ENCODE results near the gene KLHL6.
"Not testable (repeated sequence)": the region's sequence is repeated elsewhere in the genome, so short reads cannot be mapped to it uniquely, and the experiment has no call there.

Gene KLHL6

DNA sequence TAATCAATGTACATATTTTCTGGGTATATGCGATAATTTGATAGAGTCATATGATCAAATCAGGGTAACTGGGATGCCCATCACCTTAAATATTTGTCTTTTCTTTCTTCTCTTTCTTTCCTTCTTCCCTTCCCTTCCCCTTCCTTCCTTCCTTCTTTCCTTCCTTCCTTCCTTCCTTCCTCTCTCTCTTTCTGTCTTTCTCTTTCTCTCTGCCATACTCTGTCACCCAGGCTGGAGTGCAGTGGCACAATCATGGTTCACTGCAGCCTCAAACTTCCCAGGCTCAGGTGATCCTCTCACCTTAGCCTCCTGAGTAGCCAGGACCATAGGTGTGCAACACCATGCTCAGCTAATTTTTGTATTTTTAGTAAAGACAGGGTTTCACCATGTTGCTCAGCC, 79.7 kb downstream of the KLHL6 start:
- H3K4me3 ChIP-seq (ENCODE audit: low read length); H3K27me3 ChIP-seq (ENCODE audit: control insufficient read depth, insufficient read depth, low read length); H3K9me3 ChIP-seq (ENCODE audit: control insufficient read depth, low read depth, low read length); H3K36me3 ChIP-seq (ENCODE audit: control insufficient read depth, low read depth, low read length); H3K4me1 ChIP-seq (ENCODE audit: control insufficient read depth, low read depth, low read length); H3K27ac ChIP-seq (ENCODE audit: low read length); H3K9ac ChIP-seq (ENCODE audit: low read length): not testable (repeated sequence)

DNA sequence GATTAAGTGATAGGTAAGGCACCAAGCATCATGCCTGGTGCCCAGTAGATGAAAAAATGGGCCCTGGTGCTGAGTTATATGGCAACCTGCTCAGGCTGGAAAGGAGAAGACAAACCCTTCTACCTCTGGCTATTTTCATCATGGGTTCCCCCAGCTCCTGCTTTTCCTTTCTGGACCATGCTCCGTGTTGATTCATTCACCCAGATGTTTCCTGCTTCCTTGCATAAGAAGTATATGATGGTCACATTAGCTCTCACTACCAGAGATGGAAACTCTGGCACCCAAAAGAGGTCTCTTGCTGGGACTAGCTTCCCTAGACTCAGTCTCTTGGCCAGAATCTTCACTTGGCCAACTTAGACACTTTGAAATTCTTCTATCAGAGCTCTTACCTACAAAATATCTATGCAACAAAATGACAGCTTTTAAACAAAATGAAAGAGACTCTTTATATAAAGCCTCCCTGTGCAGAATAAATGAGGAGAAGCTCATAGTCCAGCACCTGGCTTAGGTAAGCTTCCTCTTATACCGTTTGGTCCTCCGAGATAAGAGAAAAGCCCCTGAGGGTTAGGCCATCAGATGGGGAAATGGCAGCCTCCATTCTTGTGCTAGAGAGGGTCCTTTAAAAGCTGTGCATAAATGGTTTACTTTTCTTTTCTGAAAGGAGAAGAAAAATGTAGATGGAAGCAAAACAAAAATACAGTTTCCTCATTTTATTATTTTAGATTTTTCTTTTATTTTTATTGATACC, 80.3 kb downstream of the KLHL6 start:
- Histone ChIP-seq H3K9me3 (ENCODE audit: control insufficient read depth, low read depth, low read length) (no peaks in the 10 kb centered on the region), H3K36me3 (ENCODE audit: control insufficient read depth, low read depth, low read length) (no peaks in the 10 kb centered on the region), H3K27ac (ENCODE audit: low read length) (no peak overlapping the region), H3K4me1 (ENCODE audit: control insufficient read depth, low read depth, low read length) (no peaks in the 10 kb centered on the region), H3K27me3 (ENCODE audit: control insufficient read depth, insufficient read depth, low read length) (no peaks in the 10 kb centered on the region), H3K4me3 (ENCODE audit: low read length) (no peak overlapping the region), H3K9ac (ENCODE audit: low read length) (no peak overlapping the region)

DNA sequence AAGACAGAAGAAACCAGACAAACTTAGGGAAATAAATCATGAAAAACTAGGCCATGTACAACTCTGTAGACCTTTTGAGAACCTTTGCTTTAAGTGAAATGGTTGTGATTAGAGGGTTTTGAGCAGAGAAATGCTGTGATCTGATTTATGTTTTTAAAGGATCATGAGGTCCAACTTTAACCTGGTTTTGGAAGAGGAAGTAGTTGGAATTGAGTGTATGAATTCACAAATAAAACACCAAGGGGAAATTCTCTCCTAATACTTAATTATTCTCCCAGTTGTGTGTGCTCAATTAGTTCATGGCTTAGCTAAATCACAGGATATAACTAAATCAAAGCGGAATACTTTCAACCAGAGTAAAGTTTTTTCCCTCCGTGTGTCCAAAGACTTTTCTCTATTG, 81.5 kb downstream of the KLHL6 start:
- Histone ChIP-seq H3K27ac (ENCODE audit: low read length) (no peak overlapping the region), H3K4me3 (ENCODE audit: low read length) (no peak overlapping the region)

DNA sequence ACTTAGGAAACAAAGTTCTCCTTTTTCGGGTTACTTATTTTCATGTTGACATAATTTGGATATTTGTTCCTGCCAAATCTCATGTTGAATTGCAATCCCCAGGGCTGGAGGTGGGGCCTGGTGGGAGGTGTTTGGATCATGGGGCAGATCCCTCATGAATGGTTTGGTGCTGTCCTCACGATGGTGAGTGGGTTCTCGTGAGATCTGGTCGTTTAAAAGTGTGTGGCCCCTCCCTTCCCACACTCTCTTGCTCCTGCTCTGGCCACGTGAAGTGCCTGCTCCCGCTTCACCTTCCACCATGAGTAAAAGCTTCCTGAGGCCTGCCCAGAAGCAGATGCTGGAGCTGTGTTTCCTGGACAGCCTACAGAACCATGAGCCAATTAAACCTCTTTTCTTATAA, 83.4 kb downstream of the KLHL6 start:
- no peaks in the 10 kb centered on the region for H3K36me3 ChIP-seq (ENCODE audit: control insufficient read depth, low read depth, low read length)
- H3K9ac ChIP-seq (ENCODE audit: low read length): no peak overlapping the region
- no peaks in the 10 kb centered on the region for H3K27me3 ChIP-seq (ENCODE audit: control insufficient read depth, insufficient read depth, low read length)
- no peaks in the 10 kb centered on the region for H3K9me3 ChIP-seq (ENCODE audit: control insufficient read depth, low read depth, low read length)
- no peak overlapping the region for H3K27ac ChIP-seq (ENCODE audit: low read length)
- H3K4me3 ChIP-seq (ENCODE audit: low read length): no peak overlapping the region
- no peaks in the 10 kb centered on the region for H3K4me1 ChIP-seq (ENCODE audit: control insufficient read depth, low read depth, low read length)

More for the DNA sequence above, 81.5 kb downstream of the KLHL6 start:
- no peaks in the 10 kb centered on the region for H3K27me3 ChIP-seq (ENCODE audit: control insufficient read depth, insufficient read depth, low read length)
- no peaks in the 10 kb centered on the region for H3K4me1 ChIP-seq (ENCODE audit: control insufficient read depth, low read depth, low read length)
- H3K9me3 ChIP-seq (ENCODE audit: control insufficient read depth, low read depth, low read length): no peaks in the 10 kb centered on the region
- no peaks in the 10 kb centered on the region for H3K36me3 ChIP-seq (ENCODE audit: control insufficient read depth, low read depth, low read length)
- no peak overlapping the region for H3K9ac ChIP-seq (ENCODE audit: low read length)

DNA sequence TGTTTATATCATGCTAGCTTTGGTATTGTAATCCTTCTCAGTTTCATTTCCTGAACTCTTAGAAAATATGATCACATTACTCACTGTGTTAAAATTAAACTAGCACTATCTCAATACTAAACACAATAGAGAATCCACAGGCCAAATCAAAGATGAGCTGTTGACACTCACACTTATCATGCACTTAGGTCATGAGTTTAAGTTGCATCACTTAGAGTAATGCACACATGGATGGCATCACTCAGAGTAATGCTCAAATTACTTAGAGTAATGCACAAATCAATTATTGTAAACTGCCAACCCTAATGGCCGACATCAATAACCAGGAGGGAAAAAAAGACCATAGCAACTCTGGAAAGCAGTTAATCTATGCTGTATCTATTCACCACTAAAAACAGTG, 87.1 kb downstream of the KLHL6 start:
- Histone ChIP-seq H3K9ac (ENCODE audit: low read length) (no peak overlapping the region), H3K4me1 (ENCODE audit: control insufficient read depth, low read depth, low read length) (no peaks in the 10 kb centered on the region), H3K27me3 (ENCODE audit: control insufficient read depth, insufficient read depth, low read length) (no peaks in the 10 kb centered on the region), H3K36me3 (ENCODE audit: control insufficient read depth, low read depth, low read length) (no peaks in the 10 kb centered on the region), H3K27ac (ENCODE audit: low read length) (no peak overlapping the region), H3K4me3 (ENCODE audit: low read length) (no peak overlapping the region), H3K9me3 (ENCODE audit: control insufficient read depth, low read depth, low read length) (no peaks in the 10 kb centered on the region)

DNA sequence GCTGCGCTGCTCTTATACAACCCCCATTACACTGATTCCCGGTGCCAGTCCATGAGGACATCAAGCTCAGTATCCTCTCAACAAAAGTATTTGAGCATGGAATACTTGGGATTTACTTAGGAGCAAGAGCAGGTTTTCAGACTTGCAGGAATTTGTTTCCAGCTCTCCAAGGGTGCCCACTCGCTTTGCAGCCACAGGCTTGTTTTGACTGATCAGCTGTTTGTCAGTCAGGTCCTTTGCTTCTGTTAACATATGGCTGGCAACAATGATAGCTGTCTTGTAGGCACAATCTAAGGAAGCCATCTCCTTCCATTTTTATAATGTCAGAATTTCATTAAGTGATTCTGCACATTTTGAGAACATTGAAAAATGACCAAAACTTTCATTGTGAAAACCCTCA, 88.9 kb downstream of the KLHL6 start:
- no peaks in the 10 kb centered on the region for H3K36me3 ChIP-seq (ENCODE audit: control insufficient read depth, low read depth, low read length)
- no peaks in the 10 kb centered on the region for H3K27me3 ChIP-seq (ENCODE audit: control insufficient read depth, insufficient read depth, low read length)
- H3K4me3 ChIP-seq (ENCODE audit: low read length): no peak overlapping the region
- H3K27ac ChIP-seq (ENCODE audit: low read length): no peak overlapping the region
- no peak overlapping the region for H3K9ac ChIP-seq (ENCODE audit: low read length)
- H3K9me3 ChIP-seq (ENCODE audit: control insufficient read depth, low read depth, low read length): no peaks in the 10 kb centered on the region
- no peaks in the 10 kb centered on the region for H3K4me1 ChIP-seq (ENCODE audit: control insufficient read depth, low read depth, low read length)

DNA sequence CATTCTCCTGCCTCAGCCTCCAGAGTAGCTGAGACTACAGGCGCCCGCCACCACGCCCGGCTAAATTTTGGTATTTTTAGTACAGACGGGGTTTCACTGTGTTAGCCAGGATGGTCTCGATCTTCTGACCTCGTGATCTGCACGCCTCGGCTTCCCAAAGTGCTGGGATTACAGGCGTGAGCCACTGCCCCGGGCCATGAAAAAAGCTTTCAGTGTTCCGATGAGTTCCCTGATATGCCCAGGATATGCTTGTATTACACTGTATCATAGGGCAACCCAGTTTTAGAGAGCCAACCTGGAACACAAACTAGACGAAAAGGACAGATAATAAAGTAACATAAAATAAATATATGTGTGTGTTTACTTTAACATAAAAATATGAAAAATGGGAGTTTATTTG, 89.8 kb downstream of the KLHL6 start:
- not testable (repeated sequence) for H3K4me1 ChIP-seq (ENCODE audit: control insufficient read depth, low read depth, low read length); H3K27ac ChIP-seq (ENCODE audit: low read length); H3K27me3 ChIP-seq (ENCODE audit: control insufficient read depth, insufficient read depth, low read length); H3K9ac ChIP-seq (ENCODE audit: low read length); H3K4me3 ChIP-seq (ENCODE audit: low read length); H3K9me3 ChIP-seq (ENCODE audit: control insufficient read depth, low read depth, low read length); H3K36me3 ChIP-seq (ENCODE audit: control insufficient read depth, low read depth, low read length)

DNA sequence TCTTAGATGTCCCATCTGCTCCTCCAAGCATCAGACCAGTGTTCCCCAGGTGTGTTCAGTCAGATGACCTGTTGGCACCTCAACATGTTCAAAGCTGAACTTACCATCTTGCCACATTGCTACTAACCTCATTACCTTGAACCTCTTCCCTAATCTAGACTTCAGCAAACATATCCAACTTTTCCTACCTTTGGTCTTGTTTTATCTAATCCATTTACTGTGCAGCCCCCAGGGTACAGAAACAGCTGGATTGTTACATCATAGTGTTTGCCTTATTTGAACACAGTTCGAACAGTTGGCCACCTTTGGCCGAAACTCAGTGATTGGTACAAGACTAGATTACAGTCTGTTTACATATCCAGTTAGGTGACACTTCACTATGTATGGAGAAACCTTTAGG, 91.0 kb downstream of the KLHL6 start:
- Histone ChIP-seq H3K4me3 (ENCODE audit: low read length) (no peak overlapping the region), H3K27me3 (ENCODE audit: control insufficient read depth, insufficient read depth, low read length) (no peaks in the 10 kb centered on the region), H3K36me3 (ENCODE audit: control insufficient read depth, low read depth, low read length) (no peaks in the 10 kb centered on the region), H3K4me1 (ENCODE audit: control insufficient read depth, low read depth, low read length) (no peaks in the 10 kb centered on the region), H3K27ac (ENCODE audit: low read length) (no peak overlapping the region), H3K9ac (ENCODE audit: low read length) (no peak overlapping the region), H3K9me3 (ENCODE audit: control insufficient read depth, low read depth, low read length) (no peaks in the 10 kb centered on the region)

DNA sequence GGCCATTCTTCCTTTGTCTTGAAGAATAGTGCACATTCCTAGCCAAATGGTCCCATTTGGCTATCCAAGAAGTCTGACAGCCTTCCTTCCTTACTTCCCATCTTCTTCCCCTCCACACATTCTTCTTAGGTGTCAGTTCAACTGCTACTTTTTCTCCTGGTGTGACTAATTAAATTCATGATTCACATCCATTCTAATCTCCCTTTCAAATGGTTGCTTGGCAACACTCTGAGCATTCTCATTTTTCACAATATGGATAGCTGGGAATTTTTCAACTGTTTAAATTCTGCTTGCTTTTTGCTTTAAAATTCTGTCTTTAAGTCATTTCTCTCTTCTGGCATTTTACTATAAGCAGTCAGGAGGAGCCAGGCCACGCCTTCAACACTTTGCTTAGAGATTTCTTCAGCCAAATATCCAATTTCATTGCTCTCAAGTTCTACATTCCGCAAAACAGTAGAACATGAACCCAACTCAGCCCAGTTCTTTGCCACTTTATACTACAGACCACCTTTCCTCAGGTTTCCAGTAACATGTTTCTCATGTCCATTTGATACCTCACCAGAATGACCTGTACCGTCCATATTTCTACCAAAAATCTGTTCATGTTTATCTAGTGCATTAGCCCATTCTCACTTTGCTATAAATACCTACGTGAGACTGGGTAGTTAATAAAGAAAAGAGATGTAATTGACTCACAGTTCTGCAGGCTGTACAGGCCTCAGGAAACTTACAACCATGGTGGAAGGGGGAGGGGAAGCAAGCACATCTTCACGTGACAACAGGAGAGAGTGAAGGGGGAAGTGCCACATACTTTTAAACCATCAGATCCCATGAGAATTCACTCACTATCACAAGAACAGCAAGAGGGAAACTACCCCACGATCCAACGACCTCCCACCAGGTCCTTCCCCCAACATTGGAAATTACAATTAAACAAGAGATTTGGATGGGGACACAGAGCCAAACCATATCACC, 95.1 kb downstream of the KLHL6 start:
- Histone ChIP-seq H3K9ac (ENCODE audit: low read length) (no peak overlapping the region), H3K36me3 (ENCODE audit: control insufficient read depth, low read depth, low read length) (peaks cover 2% of the 10 kb centered on the region), H3K27ac (ENCODE audit: low read length) (no peak overlapping the region), H3K4me1 (ENCODE audit: control insufficient read depth, low read depth, low read length) (no peaks in the 10 kb centered on the region), H3K9me3 (ENCODE audit: control insufficient read depth, low read depth, low read length) (no peaks in the 10 kb centered on the region), H3K27me3 (ENCODE audit: control insufficient read depth, insufficient read depth, low read length) (no peaks in the 10 kb centered on the region), H3K4me3 (ENCODE audit: low read length) (no peak overlapping the region)

DNA sequence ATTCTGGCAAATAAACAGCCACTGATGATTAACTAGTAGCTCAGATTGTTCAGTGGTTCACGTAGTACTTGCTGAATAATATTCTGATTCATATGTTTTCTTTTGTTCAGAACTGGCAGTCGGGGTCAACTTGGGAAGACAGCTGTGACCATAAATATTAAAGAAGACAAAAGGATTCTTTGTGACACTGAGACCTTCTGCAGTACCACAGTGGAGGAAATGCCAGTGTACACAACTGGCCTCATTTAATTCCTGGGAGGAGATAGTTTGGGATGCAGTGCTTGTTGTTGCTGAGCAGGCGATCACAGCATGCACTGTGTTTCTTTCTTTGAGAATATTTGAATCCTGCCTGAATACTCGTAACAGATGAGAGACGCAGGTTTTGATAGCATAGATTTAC, 100.4 kb downstream of the KLHL6 start:
- Histone ChIP-seq H3K9me3 (ENCODE audit: control insufficient read depth, low read depth, low read length) (no peaks in the 10 kb centered on the region), H3K4me3 (ENCODE audit: low read length) (no peak overlapping the region), H3K36me3 (ENCODE audit: control insufficient read depth, low read depth, low read length) (peaks cover 28% of the 10 kb centered on the region), H3K27ac (ENCODE audit: low read length) (no peak overlapping the region), H3K4me1 (ENCODE audit: control insufficient read depth, low read depth, low read length) (no peaks in the 10 kb centered on the region), H3K9ac (ENCODE audit: low read length) (no peak overlapping the region), H3K27me3 (ENCODE audit: control insufficient read depth, insufficient read depth, low read length) (no peaks in the 10 kb centered on the region)

DNA sequence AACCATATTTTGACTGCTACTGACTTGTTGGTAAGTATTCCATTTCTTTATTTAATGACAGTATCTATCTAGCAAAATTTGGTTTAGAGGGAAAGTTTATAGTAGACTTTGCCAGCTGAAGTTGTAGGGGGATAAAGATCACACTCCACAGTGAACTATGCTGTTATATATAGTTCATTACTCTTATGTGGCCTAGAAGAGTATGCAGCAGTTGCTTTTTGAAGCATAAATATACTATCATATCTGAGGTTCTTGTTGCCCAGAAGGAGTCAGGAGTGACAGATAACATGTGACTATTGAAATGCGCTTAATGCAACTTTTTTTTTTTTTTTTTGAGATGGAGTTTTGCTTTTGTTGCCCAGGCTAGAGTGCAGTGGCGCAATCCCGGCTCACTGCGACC, 101.4 kb downstream of the KLHL6 start:
- no peaks in the 10 kb centered on the region for H3K9me3 ChIP-seq (ENCODE audit: control insufficient read depth, low read depth, low read length)
- H3K4me3 ChIP-seq (ENCODE audit: low read length): no peak overlapping the region
- no peaks in the 10 kb centered on the region for H3K27me3 ChIP-seq (ENCODE audit: control insufficient read depth, insufficient read depth, low read length)
- H3K27ac ChIP-seq (ENCODE audit: low read length): no peak overlapping the region
- H3K36me3 ChIP-seq (ENCODE audit: control insufficient read depth, low read depth, low read length): peaks cover 28% of the 10 kb centered on the region
- H3K9ac ChIP-seq (ENCODE audit: low read length): no peak overlapping the region
- H3K4me1 ChIP-seq (ENCODE audit: control insufficient read depth, low read depth, low read length): no peaks in the 10 kb centered on the region
